DND-41 (cell line): ENCODE measurements around the gene CIRBP.

Source experiments
- EZH2 ChIP-seq: IDR thresholded peaks from 3 replicates; pipeline ENCODE4 v1.6.1; 2012; ENCODE audit warnings: borderline replicate concordance, low read depth, mild to moderate bottlenecking, moderate library complexity, low read length, inconsistent platforms; ENCODE audit not compliant: severe bottlenecking
- TF ChIP-seq, protein P1 (sequence below): IDR thresholded peaks from 2 replicates; pipeline ENCODE4 v1.5.1; 2012; ENCODE audit warnings: borderline replicate concordance, low read length, moderate library complexity, mild to moderate bottlenecking; ENCODE audit not compliant: poor library complexity, severe bottlenecking; ENCODE audit errors: extremely low read depth

- TF ChIP-seq, protein P1, sequence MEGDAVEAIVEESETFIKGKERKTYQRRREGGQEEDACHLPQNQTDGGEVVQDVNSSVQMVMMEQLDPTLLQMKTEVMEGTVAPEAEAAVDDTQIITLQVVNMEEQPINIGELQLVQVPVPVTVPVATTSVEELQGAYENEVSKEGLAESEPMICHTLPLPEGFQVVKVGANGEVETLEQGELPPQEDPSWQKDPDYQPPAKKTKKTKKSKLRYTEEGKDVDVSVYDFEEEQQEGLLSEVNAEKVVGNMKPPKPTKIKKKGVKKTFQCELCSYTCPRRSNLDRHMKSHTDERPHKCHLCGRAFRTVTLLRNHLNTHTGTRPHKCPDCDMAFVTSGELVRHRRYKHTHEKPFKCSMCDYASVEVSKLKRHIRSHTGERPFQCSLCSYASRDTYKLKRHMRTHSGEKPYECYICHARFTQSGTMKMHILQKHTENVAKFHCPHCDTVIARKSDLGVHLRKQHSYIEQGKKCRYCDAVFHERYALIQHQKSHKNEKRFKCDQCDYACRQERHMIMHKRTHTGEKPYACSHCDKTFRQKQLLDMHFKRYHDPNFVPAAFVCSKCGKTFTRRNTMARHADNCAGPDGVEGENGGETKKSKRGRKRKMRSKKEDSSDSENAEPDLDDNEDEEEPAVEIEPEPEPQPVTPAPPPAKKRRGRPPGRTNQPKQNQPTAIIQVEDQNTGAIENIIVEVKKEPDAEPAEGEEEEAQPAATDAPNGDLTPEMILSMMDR: no peak
- no peak for TF ChIP-seq EZH2
Observed at GRCh38 chr19:1274081-1274851, 5.1 kb downstream of the CIRBP start.
